HL-60/S4 (cell line): ENCODE results near the gene CHD1.

Experiments used
- in situ Hi-C: fragments of 300-500 bp; cut with MboI; formaldehyde crosslinking; loops from 2 replicates; pipeline ENCODE4 v1.14.3; 2022; ENCODE audit warnings: low sequenced_read_pairs

Gene CHD1

GRCh38 chr5:98936948-98937715 is 8.3 kb upstream of the CHD1 start:
- in situ Hi-C loops: no loop called here

DNA sequence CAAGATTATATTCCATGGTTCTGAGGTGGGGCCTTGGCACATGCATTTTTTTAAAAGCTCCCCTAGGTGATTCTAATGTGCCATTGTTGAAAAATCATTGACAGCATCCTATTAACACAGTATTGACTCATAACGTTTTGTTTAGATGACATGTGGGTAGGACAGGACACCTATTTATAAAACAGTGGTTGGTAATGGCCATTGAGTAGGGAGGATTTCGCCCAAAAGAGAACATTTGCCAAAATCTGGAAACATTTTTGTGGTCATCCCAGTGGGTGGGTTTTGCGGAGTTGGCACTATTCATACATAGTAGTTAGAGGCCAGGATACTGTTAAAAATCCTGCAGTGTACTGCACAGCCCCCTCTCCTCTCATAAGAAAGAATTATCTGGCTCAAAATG is 6.4 kb upstream of the CHD1 start:
- in situ Hi-C loops: no loop called here

GRCh38 chr5:98934546-98934945 is 5.7 kb upstream of the CHD1 start:
- in situ Hi-C loops: no loop called here

DNA sequence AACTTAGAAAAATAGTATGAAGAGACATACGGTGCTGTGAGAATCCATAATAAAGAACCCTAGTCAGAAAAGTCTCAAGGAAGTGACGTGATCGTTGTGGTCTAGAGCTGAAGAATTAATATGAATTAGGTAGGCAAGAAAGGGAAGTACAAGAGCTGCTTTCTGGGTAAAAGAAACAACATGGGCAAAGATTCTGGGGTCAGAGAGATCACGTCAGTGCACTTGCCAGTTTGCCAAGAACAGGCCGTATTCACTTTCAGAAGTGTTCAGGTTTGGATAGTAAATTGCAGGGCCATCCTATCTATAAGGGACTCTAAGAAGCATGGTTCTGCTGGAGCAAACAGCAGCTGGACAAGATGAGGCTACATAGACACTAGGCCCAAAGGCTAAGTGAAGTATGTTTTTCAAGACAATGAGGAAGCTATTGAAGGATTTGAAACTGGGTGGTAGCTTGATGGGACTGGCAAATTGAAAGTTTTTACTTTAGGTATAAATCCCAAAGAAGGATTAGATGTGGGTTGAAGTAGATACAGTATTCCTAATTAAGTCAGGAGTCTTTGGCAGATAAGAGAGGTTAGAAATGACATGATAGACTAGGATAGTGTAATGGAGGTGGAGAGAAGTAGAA is 4.8 kb upstream of the CHD1 start:
- in situ Hi-C loops: no loop called here

GRCh38 chr5:98930972-98931762 is 2.4 kb upstream of the CHD1 start:
- in situ Hi-C loops: no loop called here

- in situ Hi-C loops: no loop called here
Measured at GRCh38 chr5:98929710-98930298, 997 bp upstream of the CHD1 start.

- in situ Hi-C loops: no loop called here
Measured at GRCh38 chr5:98927989-98928872, 576 bp downstream of the CHD1 start.

- in situ Hi-C loops: no loop called here
Measured at GRCh38 chr5:98927242-98927988, 1.4 kb downstream of the CHD1 start.

DNA sequence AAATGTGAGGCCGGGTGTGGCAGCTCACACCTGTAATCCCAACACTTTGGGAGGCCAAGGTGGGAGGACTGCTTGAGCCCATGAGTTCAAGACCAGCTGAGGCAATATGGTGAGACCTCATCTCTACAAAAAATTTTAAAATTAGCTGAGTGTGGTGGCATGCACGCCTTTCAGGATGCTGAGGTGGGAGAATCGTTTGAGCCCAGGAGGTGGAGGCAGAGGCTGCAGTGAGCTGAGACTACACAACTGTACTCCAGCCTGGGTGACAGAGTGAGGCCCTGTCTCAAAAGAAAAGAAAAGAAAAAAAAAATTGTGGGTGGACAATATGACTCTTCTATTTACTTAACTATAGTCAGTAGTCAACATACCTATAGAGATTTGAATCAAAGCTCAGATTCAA is 4.8 kb downstream of the CHD1 start:
- in situ Hi-C loops: no loop called here

GRCh38 chr5:98921947-98922505 is 6.8 kb downstream of the CHD1 start:
- in situ Hi-C loops: no loop called here

- in situ Hi-C loops: no loop called here
Measured at GRCh38 chr5:98917433-98917832, 11.4 kb downstream of the CHD1 start.

GRCh38 chr5:98916540-98916939 is 12.3 kb downstream of the CHD1 start:
- in situ Hi-C loops: no loop called here

- in situ Hi-C loops: no loop called here
Measured at GRCh38 chr5:98913911-98914310, 14.9 kb downstream of the CHD1 start.

GRCh38 chr5:98911280-98912040 is 17.3 kb downstream of the CHD1 start:
- in situ Hi-C loops: no loop called here

DNA sequence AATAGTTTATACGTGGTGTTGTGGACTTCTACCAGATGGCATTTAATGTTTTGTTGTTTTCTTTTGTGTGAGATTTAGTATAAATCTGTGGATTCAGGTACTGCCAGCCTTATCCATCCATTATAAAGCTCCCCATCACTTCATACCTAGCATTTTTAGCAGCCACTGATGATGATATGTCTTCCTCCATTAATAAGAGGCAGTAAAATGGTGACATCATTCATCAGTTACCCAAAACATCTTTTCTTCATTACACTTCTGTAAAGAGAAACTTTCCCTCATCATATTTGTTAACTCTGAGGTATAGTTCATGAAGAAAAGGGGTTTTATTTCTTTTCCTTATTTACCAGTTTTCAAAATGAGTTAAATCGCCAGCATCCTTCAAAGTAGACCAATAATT is 19.4 kb downstream of the CHD1 start:
- in situ Hi-C loops: loop anchor here (10.0 kb wide), 1 partner anchor 125 kb away; no protein-coding TSS in a partner anchor

- in situ Hi-C loops: loop anchor here (10.0 kb wide), 1 partner anchor 127 kb away; no protein-coding TSS in a partner anchor
Measured at GRCh38 chr5:98907951-98908350, 20.9 kb downstream of the CHD1 start.

DNA sequence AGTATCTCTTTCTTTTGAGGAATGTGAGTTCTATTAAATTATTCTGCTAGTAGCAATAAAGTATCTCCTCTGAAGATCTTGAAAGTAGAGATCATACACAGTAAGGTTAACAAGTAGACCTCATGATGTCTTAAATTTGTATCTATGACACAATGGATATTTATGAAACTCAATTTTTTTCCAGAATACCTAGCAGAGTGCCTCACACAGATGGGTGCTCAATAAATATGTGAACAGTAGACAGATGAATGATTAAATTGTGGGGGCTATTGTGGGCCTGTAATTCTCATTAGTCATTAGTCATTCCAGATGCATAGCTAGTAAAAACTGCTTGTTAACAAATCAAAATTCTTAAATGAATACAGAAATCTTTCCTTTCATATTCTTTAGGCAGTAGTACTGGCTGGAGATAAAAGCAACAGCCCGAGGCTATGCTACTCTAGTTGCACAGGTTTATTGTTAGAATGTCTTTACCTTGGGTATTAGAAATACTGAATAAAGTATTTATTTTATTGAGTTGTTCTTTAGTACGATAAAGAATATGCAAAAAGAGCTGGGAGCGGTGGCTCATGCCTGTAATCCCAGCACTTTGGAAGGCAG is 22.0 kb downstream of the CHD1 start:
- in situ Hi-C loops: loop anchor here (10.0 kb wide), 1 partner anchor 128 kb away; no protein-coding TSS in a partner anchor
